Measurements from ENCODE around the gene BORCS8. TPM values are rescaled to one million over a fixed set of nuclear protein-coding genes. Genes with fewer than 3 reads are reported as not detected.
"Not testable (repeated sequence)": the region's sequence is repeated elsewhere in the genome, so short reads cannot be mapped to it uniquely, and the experiment has no call there.

Gene BORCS8
- total RNA-seq, 1 donor from 2014 or later = 28.1 TPM

- FAIRE-seq (no peak), DNase-seq (ENCODE audit: low spot score in 2 of 2) (no peak)
These were observed 5.9 kb downstream of the BORCS8 start for GRCh38 chr19:19185853-19186740.

DNA sequence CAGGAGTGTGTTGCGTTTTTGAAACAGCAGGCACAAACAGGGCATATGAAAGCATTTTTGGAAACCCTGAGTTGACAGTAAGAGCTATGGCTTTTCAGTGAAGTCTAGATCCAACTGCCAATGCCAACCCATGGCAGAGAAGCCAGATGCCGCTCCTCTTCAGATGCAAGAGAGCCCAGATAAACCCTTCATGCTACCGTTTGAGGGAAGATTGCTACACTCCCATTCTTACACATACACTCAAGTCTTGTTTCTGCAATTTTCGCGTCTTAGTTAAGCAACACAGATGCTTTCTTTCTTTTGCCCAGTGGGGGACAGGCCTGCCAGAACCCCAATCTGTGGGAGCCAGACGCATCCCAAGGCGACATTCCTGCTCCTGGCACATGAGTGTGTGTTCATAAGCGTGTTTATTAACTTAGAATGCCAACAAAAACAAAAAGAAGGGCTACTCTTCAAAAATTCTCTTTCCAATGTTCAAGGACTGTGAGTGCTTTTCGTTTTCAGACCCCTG is 10.4 kb downstream of the BORCS8 start:
- FAIRE-seq (no peak), DNase-seq (ENCODE audit: low spot score in 2 of 2) (no peak)

GRCh38 chr19:19179548-19180441 is 12.2 kb downstream of the BORCS8 start:
- DNase-seq (ENCODE audit: low spot score in 2 of 2) = no peak
- FAIRE-seq = no peak

- FAIRE-seq (no peak), DNase-seq (ENCODE audit: low spot score in 2 of 2) (no peak)
These were observed 15.0 kb downstream of the BORCS8 start for GRCh38 chr19:19176950-19177349.

GRCh38 chr19:19173243-19173642 is 18.7 kb downstream of the BORCS8 start:
- not testable (repeated sequence) for FAIRE-seq; DNase-seq (ENCODE audit: low spot score in 2 of 2)

- DNase-seq (ENCODE audit: low spot score in 2 of 2) (no peak), FAIRE-seq (no peak)
These were observed 20.0 kb downstream of the BORCS8 start for GRCh38 chr19:19171821-19172532.

GRCh38 chr19:19170873-19171672 is 20.9 kb downstream of the BORCS8 start:
- no peak for FAIRE-seq
- no peak for DNase-seq (ENCODE audit: low spot score in 2 of 2)

DNA sequence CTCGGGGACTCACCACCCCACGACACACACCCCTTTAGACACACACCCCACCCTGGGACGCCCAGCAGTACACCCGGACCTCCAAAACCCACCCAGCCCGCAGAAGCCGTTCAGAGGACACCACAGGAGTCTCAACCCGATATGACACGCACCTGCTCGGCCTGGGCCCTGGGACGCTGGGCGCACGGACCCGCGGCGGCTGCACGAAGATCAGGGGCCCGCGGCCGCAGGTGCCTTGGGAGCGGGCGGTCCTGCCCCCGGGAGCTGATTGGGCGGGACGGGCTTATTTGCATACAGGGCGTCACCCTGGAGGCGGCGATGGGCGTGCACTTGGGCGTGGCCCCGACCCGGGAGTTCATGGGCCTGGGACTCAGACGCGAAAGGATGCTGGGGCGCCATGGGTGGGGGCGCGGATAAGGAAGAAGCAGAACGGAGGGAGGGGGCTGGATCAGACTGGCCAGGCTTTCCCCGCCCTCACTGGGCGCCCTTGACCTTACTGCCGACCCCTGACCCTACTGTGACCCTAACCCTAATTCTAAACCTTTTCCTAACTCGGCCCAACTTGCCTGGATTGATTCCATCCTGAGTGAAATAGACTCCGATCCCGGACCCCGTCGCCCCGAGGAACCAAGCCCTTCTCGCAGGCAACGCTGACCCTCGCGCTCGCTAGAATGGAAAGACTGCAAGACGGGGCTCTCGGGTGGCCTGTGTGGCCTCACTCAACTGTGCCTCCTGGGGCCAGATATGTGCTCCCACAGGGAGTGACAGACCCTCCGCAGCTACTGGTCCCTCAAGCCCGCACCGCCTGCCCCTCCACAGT is 21.7 kb downstream of the BORCS8 start, which contains the start of gene MEF2B:
MEF2B (minus strand) TSS at position 211 of the 820 bp plus-strand sequence. CDS start 19,528 bp downstream, outside the sequence.
- no peak for FAIRE-seq
- peak; percentile 69 to 85 for DNase-seq (ENCODE audit: low spot score in 2 of 2)

- DNase-seq (ENCODE audit: low spot score in 2 of 2) (no peak), FAIRE-seq (no peak)
These were observed 22.5 kb downstream of the BORCS8 start for GRCh38 chr19:19169236-19170052.

DNA sequence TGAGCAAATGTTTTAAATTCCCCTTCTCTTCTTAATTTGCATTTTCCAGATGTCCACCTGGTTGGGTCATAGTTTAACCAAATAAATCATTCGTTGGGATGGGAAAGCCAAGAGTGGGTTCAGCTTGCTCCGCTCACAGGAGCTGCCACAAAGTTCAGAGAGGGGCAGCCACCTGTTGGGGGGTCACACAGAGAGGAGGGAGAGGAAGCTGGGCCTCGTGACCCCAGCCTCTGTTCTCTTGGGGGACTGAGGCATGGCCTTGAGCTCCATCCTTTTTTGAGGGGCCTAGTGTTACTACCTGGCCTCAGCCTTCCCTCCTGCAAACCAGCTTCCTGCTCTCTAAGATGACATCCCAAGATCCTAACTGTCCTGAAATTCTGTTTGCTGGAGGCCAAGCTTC is 24.3 kb downstream of the BORCS8 start:
- FAIRE-seq = no peak
- DNase-seq (ENCODE audit: low spot score in 2 of 2) = no peak

- DNase-seq (ENCODE audit: low spot score in 2 of 2) (no peak), FAIRE-seq (no peak)
These were observed 26.6 kb downstream of the BORCS8 start for GRCh38 chr19:19165396-19165795.

GRCh38 chr19:19162495-19162894 is 29.5 kb downstream of the BORCS8 start:
- no peak for FAIRE-seq

GRCh38 chr19:19160461-19161035 is 31.4 kb downstream of the BORCS8 start:
- FAIRE-seq (no peak), DNase-seq (ENCODE audit: low spot score in 2 of 2) (no peak)

More at GRCh38 chr19:19162495-19162894, 29.5 kb downstream of the BORCS8 start:
- no peak for DNase-seq (ENCODE audit: low spot score in 2 of 2)

- DNase-seq (ENCODE audit: low spot score in 2 of 2) (no peak), FAIRE-seq (no peak)
These were observed 32.4 kb downstream of the BORCS8 start for GRCh38 chr19:19159534-19159933.

DNA sequence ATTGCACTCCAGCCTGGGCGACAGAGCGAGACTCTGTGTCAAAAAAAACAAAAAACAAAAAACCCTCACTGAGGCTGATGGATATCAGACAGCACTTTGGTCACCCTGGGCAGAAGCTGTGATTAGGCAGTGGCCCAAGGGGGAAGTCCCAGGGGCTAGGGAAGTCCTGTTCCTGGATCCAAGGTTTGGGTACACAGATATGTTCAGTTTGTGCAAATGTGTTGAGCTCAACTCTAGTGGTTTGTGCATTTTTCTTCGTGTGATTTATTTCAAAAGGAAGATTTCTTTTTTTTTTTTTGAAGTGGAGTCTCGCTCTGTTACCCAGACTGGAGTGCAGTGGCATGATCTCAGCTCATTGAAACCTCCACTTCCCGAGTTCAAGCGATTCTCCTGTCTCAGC is 34.1 kb downstream of the BORCS8 start:
- FAIRE-seq (no peak), DNase-seq (ENCODE audit: low spot score in 2 of 2) (no peak)

DNA sequence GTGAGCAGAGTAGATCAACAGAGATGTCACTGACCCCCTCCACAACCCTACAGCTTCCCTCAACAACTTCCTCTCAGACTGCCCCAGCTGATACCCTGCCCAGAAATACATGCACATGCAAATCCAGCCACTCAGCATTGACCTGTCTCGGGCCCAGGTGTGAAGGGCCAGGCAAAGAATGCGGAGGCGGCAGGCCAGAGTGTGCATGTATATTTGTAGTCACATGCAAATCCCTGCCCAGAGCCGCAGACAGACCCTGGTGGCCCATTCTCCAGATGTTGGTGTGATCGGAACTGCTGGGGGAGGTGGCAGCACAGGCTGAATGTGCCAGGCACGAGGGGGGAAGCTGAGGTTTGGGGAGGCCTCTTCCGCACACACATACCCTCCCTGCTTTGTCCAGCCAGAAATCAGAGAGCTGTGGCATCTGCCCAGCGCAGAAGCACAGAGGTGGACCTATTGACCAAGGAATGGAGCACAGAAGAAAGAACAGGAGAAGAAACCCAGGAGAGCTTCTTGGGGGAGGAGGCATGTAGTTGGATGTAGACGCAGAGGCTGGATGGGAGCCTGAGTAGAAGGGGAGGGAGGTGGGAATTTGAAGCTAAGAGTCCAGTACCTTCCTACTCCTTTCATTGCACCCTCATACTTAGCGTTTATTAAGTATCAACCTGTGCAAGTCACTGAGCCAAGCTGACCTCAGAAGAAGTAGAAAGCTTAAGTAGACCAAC is 36.3 kb downstream of the BORCS8 start:
- DNase-seq (ENCODE audit: low spot score in 2 of 2) = no peak
- no peak for FAIRE-seq

Measured in frontal cortex (tissue), 4 donors.